HG02973 (cell line): ENCODE results near the gene PMFBP1.

ENCODE experiments used
- ATAC-seq: cut with Tn5 transposase; IDR thresholded peaks from one replicate; pipeline ENCODE4 v1.9.1; 2021; ENCODE audit warnings: moderate library complexity; ENCODE audit not compliant: unreplicated experiment

Gene PMFBP1

GRCh38 chr16:72072514-72073342, 99.2 kb downstream of the PMFBP1 start:
- no peak for ATAC-seq
